Posterior cingulate gyrus (tissue), 11 donors: ENCODE results near the gene MROH2A.

Experiments
- DNase-seq, 10 donors: peaks; one replicate each; pipeline versions ENCODE4 v3.0.0 to v3.0.0-alpha.2; 2020 to 2021; ENCODE audit warnings: mixed read lengths in 3 of 10
- intact Hi-C: fragments of 100-400 bp; cut with DNase I; formaldehyde crosslinking; loops from one replicate; pipeline ENCODE4 v1.15.1; 2023

The MROH2A gene

GRCh38 chr2:233798335-233799086 is 20.4 kb downstream of the MROH2A start:
- intact Hi-C loops = no loop called here
- DNase-seq = peak in 1 of 10 donors; percentile 33

GRCh38 chr2:233799087-233799665 is 21.0 kb downstream of the MROH2A start:
- intact Hi-C loops = no loop called here

DNA sequence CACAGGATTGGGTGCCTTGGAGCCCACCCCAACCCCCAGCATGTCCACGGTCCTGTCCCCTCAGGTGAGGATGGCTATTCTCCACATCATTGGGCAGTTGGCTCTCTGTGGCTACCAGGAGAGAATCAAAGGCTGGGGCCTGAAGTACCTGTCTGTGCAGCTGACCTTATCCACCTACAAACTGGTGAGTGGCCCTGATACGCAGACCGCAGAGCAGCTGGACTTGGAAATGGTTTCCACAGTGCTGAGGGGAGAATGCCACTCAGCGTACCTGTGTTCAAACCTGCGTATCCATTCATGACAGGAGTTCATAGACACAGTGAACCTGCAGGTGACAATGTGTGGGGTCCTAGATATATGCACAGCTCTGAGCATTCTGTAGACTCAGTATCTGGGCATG is 21.6 kb downstream of the MROH2A start:
- no peak for DNase-seq
- intact Hi-C loops = no loop called here

More at GRCh38 chr2:233799087-233799665, 21.0 kb downstream of the MROH2A start:
- peak in 1 of 10 donors; percentile 2 for DNase-seq

DNA sequence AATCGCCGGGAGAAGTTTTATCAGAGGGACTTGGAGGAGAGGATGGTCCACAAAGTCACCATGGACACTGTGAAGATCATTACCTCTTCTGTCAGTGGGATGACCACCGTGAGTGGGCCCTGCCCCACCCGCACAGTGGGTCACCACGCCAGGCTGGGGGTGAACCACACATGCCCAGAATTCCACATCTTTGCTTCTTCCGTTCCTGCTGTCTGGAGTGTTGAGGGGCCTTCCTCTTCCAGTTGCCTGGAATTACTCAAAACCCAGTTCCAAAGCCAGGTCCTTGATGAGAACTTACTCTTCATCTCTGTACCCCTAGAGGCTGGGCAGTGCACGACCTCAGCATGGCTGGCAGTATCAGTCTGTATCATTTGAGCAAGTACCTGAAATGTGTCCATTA is 22.1 kb downstream of the MROH2A start:
- intact Hi-C loops = no loop called here
- DNase-seq = peak in 1 of 10 donors; percentile 2

- DNase-seq = peak in 5 of 10 donors; percentile 13 to 89 (median 55)
- intact Hi-C loops = no loop called here
Measured at GRCh38 chr2:233801357-233802131, 23.4 kb downstream of the MROH2A start.

DNA sequence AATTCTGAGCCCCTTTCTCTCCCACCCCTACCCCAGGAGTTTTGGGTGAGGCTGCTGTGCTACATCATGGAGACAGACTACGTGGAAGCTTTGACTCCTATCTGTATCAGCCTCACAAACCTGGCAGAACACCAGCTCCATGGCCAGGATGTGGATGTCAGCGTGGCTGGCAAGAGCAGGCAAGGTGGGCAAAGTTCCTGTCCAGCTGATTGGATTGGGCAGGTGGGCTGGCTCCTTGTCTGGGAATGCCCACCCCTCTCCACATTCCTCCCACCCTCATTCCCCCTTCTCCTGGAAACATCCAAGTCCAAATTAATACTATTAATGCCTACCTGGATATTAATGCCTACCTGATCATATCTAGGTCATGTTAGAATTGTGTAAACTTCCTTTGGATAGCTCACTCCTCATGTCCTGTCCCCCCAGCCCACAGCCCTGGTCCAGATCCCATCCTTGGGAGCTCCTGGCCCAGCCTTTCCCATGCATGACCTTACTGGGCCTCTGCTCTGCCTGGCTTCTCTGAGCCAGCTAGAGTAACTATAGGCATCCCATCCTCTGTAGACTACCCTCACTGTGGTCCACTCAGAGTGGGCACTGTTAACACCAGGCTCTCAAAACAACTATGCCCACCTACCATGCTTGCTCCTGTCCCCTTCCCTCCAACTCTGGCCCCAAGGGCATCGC is 24.1 kb downstream of the MROH2A start:
- peak in 1 of 10 donors; percentile 48 for DNase-seq
- intact Hi-C loops = no loop called here

DNA sequence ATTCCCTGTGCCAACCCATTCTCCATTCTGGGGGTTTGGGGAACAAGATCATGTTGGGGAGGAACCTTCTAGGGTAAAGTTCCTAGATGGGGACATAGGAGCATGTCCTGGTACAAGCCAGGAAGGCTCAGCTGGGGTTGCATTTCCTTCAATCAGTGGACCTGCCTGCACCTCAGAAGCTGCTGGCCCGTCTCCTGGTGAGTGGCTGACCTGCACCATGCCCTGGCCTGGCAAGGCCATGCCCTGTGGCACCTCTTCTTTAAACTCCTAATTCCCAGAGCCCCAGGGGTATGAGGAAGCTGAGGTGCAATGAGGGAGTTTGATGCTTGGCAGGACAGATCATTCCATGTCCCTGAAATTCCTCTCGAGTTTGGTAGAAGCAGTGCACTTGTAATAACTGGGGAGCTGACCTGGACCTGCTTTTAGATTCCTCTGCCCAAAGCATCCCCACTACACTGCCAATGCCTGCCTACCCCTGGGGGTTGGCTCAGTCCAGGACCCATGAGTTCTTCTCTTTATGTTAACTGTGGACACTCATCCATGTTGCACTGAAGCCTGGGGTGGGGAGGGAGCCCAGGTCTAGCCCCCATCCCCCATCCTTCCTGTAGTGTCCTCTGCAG is 25.3 kb downstream of the MROH2A start:
- peak in 1 of 10 donors; percentile 16 for DNase-seq
- intact Hi-C loops = no loop called here

GRCh38 chr2:233803994-233804393 is 25.9 kb downstream of the MROH2A start:
- intact Hi-C loops = no loop called here
- DNase-seq = peak in 1 of 10 donors; percentile 46

GRCh38 chr2:233807215-233807865 is 29.2 kb downstream of the MROH2A start:
- intact Hi-C loops = no loop called here
- DNase-seq = peak in 2 of 10 donors; percentile 53 to 74

DNA sequence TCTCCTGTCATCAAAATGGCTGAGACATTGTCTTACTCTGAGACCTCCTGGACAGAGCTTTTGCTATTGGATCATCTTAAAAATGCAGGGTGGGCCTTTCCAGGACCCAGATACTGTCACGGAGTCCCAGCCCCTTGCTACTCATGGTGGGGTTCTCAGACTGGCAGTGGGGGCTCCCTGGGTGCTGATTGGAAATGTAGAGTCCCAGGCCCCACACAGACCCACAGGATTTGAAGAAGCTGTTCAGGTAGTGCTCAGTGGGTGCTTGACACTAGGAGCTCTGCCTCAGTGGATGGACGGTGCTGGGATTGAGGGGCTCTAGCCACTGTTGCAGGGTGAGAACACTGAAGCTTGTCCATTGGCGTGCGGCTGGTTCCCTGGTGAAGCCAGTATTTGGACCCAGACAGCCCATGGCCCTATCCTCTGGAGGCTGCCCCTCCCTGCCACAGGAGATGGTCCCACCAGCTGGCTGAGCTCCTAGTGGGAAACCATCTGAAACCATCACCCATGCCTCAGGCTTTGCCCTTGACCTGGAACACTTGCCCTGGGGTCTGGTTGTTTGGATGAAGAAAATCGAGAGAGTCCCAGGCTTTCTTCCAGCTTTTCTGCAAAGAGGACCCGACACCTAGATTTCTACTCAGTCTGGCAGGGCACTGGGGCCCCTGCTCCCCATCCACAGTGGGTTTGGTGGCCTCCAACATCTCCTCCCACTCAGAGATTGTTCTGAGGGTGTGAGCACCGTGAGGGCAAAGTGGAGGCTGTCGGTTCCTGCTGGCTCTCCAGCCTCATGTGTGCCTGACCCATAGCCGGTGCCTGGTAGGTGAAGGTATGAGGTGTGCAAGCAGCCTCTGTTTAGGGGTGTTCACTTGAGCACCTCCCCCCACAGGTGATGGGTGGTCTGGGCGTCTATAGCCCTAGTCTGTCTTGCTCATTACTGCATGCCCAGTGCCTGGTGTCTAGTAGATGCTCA is 30.1 kb downstream of the MROH2A start:
- DNase-seq = peak in 1 of 10 donors; percentile 81
- intact Hi-C loops = no loop called here

- intact Hi-C loops = no loop called here
- DNase-seq = peak in 2 of 10 donors; percentile 12 to 20
Measured at GRCh38 chr2:233810385-233810784, 32.3 kb downstream of the MROH2A start.

DNA sequence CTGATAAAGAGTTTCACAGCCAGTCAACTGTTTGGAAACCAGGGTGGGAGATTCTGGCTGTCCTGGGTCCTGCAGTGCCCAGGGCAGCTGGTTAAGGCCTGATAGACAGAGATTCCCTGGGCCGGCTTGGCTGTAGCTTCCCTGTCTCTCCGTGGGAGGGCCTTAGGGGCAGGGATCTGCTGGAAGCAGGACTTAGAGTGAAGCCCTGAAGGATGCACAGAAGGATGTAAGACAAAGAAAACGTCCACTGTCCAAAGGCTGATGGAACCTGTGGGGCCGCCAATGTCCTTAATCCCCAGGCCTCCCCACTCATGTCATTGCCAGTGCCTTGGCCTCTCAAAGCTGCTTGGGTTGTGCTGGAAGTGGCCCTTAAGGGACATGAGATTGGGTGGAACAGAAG is 33.0 kb downstream of the MROH2A start:
- peak in 2 of 10 donors; percentile 32 to 57 for DNase-seq
- intact Hi-C loops = no loop called here

- intact Hi-C loops = no loop called here
- DNase-seq = peak in 3 of 10 donors; percentile 1 to 73 (median 62)
Measured at GRCh38 chr2:233811732-233812131, 33.6 kb downstream of the MROH2A start.

DNA sequence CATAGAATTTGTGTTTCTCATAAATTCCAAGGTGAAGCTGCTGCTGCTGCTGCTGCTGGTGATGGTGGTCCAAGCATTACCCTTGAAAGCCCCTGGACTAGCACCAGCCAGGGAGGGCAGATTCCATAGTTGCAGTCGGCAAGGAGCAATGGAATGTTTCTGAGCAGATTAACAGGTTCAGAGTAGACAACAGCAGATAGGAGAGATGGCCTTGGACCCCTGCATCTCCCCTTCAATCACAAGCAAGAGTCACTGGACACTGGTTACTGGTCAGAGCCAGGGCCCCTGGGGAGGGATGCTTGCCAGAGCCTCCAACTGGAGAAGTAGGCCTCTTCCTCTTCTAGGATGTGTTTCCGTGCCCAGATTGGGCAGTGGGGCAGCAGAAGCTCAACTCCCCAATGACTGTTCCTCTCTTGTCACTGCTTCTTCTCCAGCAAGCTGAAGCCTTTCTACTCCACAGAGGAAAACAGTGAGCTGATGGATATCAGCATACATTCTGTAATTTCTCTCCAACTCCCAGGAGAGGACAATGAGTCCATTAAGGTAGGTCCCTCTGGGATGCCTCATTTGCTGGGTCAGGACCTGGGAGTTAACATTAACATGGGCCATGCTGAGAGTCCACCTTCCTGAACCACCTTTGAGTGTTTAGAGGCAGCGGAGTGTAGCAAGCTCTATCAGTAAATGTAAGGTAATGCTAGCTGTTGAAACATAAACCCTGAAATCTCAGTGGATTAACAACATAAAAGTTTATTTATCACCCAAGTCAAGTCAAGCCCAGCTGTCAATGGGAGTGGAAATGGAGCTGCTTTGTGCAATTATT is 35.3 kb downstream of the MROH2A start:
- DNase-seq = peak in 2 of 10 donors; percentile 11 to 46
- intact Hi-C loops = no loop called here

DNA sequence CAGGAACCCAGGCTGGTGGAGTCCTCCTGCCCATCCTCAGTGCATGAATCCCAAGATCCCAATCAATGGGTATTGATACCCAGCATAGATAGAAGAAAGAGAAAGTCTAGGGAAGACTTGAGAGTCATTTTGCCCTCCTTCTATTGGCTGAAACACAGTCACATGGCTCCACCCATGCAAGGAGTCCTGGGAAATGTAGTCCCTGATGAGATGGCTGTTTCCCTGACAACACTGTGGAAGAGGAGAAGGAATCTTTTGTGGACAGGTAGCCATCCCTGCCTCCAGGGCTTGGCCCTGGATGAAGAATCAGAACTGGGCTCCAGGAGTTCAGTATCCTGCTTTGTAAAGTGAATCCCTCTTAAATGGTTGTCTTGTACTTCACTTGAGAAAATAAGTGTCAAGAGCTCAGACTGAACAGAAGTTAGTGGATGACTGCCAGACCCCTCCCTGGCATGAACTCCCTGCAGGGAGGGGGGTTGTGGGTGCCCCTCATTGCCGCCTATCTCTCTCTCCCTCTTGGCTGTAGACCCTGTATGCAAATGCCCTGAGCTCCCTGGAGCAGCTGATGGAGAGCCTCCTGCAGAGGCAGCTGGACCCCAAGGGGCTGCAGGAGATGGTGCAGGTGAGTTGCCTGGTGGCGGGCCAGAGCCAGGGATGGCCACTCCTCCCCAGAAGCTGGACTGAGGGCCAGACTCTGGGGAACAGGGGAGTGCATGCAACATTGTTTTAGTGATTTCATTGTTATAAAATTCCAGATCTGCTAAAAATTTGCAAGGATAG is 36.1 kb downstream of the MROH2A start:
- peak in 3 of 10 donors; percentile 8 to 56 (median 28) for DNase-seq
- intact Hi-C loops = no loop called here

- DNase-seq = no peak
- intact Hi-C loops = no loop called here
Measured at GRCh38 chr2:233815861-233816260, 37.7 kb downstream of the MROH2A start.

GRCh38 chr2:233816334-233816733 is 38.2 kb downstream of the MROH2A start:
- intact Hi-C loops = no loop called here
- DNase-seq = peak in 3 of 10 donors; percentile 2 to 25 (median 2)
